Measurements from ENCODE around the gene AXIN1.

- no peak for TF ChIP-seq USF2 (IDR thresholded peaks at IDR 0.05; ENCODE audit: low read length)
- TF ChIP-seq RAD21 (IDR thresholded peaks at IDR 0.05 in 1 of 2, conservative IDR thresholded peaks at IDR 0.05 in 1 of 2; ENCODE audit: low read depth in 2 of 2, low read length in 2 of 2): no peak
- TF ChIP-seq RXRA (IDR thresholded peaks at IDR 0.05; ENCODE audit: insufficient read depth, low read depth, low read length): no peak
- TF ChIP-seq EZH2 (IDR thresholded peaks at IDR 0.05; ENCODE audit: low read depth, low read length, severe bottlenecking): no peak
- no peak for TF ChIP-seq CTCF (IDR thresholded peaks at IDR 0.05; ENCODE audit: control extremely low read depth in 1 of 3, insufficient read depth in 1 of 3, low read depth in 1 of 3, low read length in 3 of 3)
- no peak for TF ChIP-seq JUND (IDR thresholded peaks at IDR 0.05; ENCODE audit: low read length)
- TF ChIP-seq HDAC2 (IDR thresholded peaks at IDR 0.05; ENCODE audit: borderline replicate concordance in 1 of 2, low read depth in 2 of 2, low read length in 2 of 2): no peak
- no peak for TF ChIP-seq BACH1 (IDR thresholded peaks at IDR 0.05; ENCODE audit: low read length)
- TF ChIP-seq SAP30 (IDR thresholded peaks at IDR 0.05; ENCODE audit: insufficient read depth, insufficient replicate concordance, low read length): no peak
- TF ChIP-seq EP300 (IDR thresholded peaks at IDR 0.05; ENCODE audit: borderline replicate concordance in 1 of 2, low read depth in 2 of 2, low read length in 2 of 2): no peak
- no peak for TF ChIP-seq TCF12 (IDR thresholded peaks at IDR 0.05; ENCODE audit: low read depth, low read length)
Measured at GRCh38 chr16:325375-326145, 27.0 kb downstream of the AXIN1 start.
